Gastrocnemius medialis (tissue), 4 donors: ENCODE data around the gene ADTRP. TPM values are rescaled to one million over a fixed set of nuclear protein-coding genes. Genes with fewer than 3 reads are reported as not detected.

Experiments used
- ATAC-seq, 2 donors: fragments of 150-250 bp; one replicate each; pipeline ENCODE4 v1.9.1; 2016
- DNase-seq, 2 donors: peaks; one replicate each; pipeline ENCODE4 v3.0.0-alpha.2; 2019
- H3K27ac ChIP-seq, 4 donors: fragments of 200-600 bp; sonication (generic); 1 replicate in 1 of 4; 2 replicates in 3 of 4; pipeline ENCODE4 v1.5.1; 2016 to 2018; ENCODE audit warnings: mild to moderate bottlenecking in 2 of 4, moderate library complexity in 1 of 4
- H3K27me3 ChIP-seq, 3 donors: fragments of 200-600 bp; sonication (generic) in 2 of 3; 1 replicate in 1 of 3; 2 replicates in 2 of 3; pipeline versions ENCODE4 v1.5.1 to v1.6.0; 2016 to 2019; ENCODE audit warnings: mild to moderate bottlenecking in 1 of 3, moderate library complexity in 1 of 3
- H3K36me3 ChIP-seq, 2 donors: fragments of 200-600 bp; sonication (generic) in 1 of 2; one replicate each; pipeline ENCODE4 v1.5.1; 2017 to 2018
- H3K4me1 ChIP-seq, 2 donors: fragments of 200-600 bp; sonication (generic) in 1 of 2; one replicate each; pipeline ENCODE4 v1.5.1; 2016 to 2017; ENCODE audit warnings: mild to moderate bottlenecking in 2 of 2
- H3K4me3 ChIP-seq, 4 donors: fragments of 200-600 bp; sonication (generic) in 3 of 4; 1 replicate in 1 of 4; 2 replicates in 3 of 4; pipeline ENCODE4 v1.5.1; 2016 to 2019; ENCODE audit warnings: mild to moderate bottlenecking in 2 of 4
- H3K9me3 ChIP-seq, 3 donors: fragments of 200-600 bp; sonication (generic) in 2 of 3; 1 replicate in 1 of 3; 2 replicates in 2 of 3; pipeline ENCODE4 v1.5.1; 2016 to 2019
- CTCF ChIP-seq, 5 experiments: fragments of 450-650 bp in 3 of 5; fragments of 200-600 bp in 2 of 5; sonication (generic) in 2 of 5; IDR thresholded peaks in 4 of 5; conservative IDR thresholded peaks in 1 of 5; 1 replicate in 4 of 5; 2 replicates in 1 of 5; pipeline ENCODE4 v1.5.1; 2016 to 2019; ENCODE audit warnings: antibody characterized with exemption in 5 of 5, mild to moderate bottlenecking in 3 of 5, moderate library complexity in 3 of 5
- POLR2A ChIP-seq, 2 donors: fragments of 450-650 bp; IDR thresholded peaks; one replicate each; pipeline ENCODE4 v1.6.1; 2017; ENCODE audit warnings: antibody characterized with exemption in 2 of 2, mild to moderate bottlenecking in 2 of 2, moderate library complexity in 2 of 2
- in situ Hi-C, 4 donors: fragments of 200-750 bp; cut with MboI; loops; one replicate each; pipeline versions ENCODE4 v1.15.0 to v1.8.0; 2017; ENCODE audit warnings: low sequenced_read_pairs in 4 of 4
- intact Hi-C: fragments of 100-400 bp; cut with DNase I; formaldehyde crosslinking; loops from one replicate; pipeline ENCODE4 v1.15.1; 2023; ENCODE audit warnings: low total_unique reads
- total RNA-seq, 4 donors: library from RNA; depleted of rRNA; stranded (reverse); fragments of >200 nt; gene quantifications; one replicate each; pipeline versions ENCODE4 v1.1.0 to v1.2.3, GENCODE V29; 2016

The ADTRP gene
- total RNA-seq, 4 donors from 2014 or later: 0.31 to 0.73 TPM; not detected in 2

GRCh38 chr6:11810854-11811643 lies 32.4 kb upstream of the ADTRP start:
- no peak overlapping the region for H3K27ac ChIP-seq
- no peaks in the 10 kb centered on the region for H3K36me3 ChIP-seq
- no peaks in the 10 kb centered on the region for H3K4me1 ChIP-seq
- in situ Hi-C loops: no loop called here
- no peak overlapping the region for H3K4me3 ChIP-seq
- TF ChIP-seq POLR2A (IDR thresholded peaks at IDR 0.05) (no peak), CTCF (IDR thresholded peaks at IDR 0.05 in 4 of 5, conservative IDR thresholded peaks at IDR 0.05 in 1 of 5) (no peak)
- no peaks in the 10 kb centered on the region for H3K27me3 ChIP-seq
- DNase-seq (no peak), ATAC-seq (no peak)
- intact Hi-C loops: no loop called here
- no peaks in the 10 kb centered on the region for H3K9me3 ChIP-seq

GRCh38 chr6:11810039-11810541 lies 31.5 kb upstream of the ADTRP start:
- no peaks in the 10 kb centered on the region for H3K36me3 ChIP-seq
- no peak for TF ChIP-seq POLR2A (IDR thresholded peaks at IDR 0.05)
- no peak for TF ChIP-seq CTCF (IDR thresholded peaks at IDR 0.05 in 4 of 5, conservative IDR thresholded peaks at IDR 0.05 in 1 of 5)
- H3K27ac ChIP-seq: peak overlapping the region in 1 of 4 donors; percentile 29
- H3K4me1 ChIP-seq: no peaks in the 10 kb centered on the region
- H3K27me3 ChIP-seq: no peaks in the 10 kb centered on the region
- intact Hi-C loops (no loop called here), in situ Hi-C loops (no loop called here)
- DNase-seq (peak; percentile 15 to 48), ATAC-seq (peak; percentile 36 to 74)
- H3K9me3 ChIP-seq: no peaks in the 10 kb centered on the region
- no peak overlapping the region for H3K4me3 ChIP-seq

GRCh38 chr6:11808054-11808453 lies 29.5 kb upstream of the ADTRP start:
- in situ Hi-C loops: no loop called here
- Histone ChIP-seq H3K27ac (no peak overlapping the region), H3K4me3 (no peak overlapping the region), H3K9me3 (no peaks in the 10 kb centered on the region), H3K36me3 (no peaks in the 10 kb centered on the region), H3K4me1 (no peaks in the 10 kb centered on the region), H3K27me3 (no peaks in the 10 kb centered on the region)
- intact Hi-C loops: no loop called here
- ATAC-seq: no peak
- TF ChIP-seq CTCF (IDR thresholded peaks at IDR 0.05 in 4 of 5, conservative IDR thresholded peaks at IDR 0.05 in 1 of 5): no peak
- DNase-seq: no peak

GRCh38 chr6:11806561-11807317 lies 28.1 kb upstream of the ADTRP start:
- H3K27me3 ChIP-seq: no peaks in the 10 kb centered on the region
- ATAC-seq: no peak
- H3K27ac ChIP-seq: no peak overlapping the region
- no peak for DNase-seq
- in situ Hi-C loops (no loop called here), intact Hi-C loops (no loop called here)
- TF ChIP-seq CTCF (IDR thresholded peaks at IDR 0.05 in 4 of 5, conservative IDR thresholded peaks at IDR 0.05 in 1 of 5) (no peak), POLR2A (IDR thresholded peaks at IDR 0.05) (no peak)
- no peaks in the 10 kb centered on the region for H3K4me1 ChIP-seq
- H3K36me3 ChIP-seq: no peaks in the 10 kb centered on the region
- H3K9me3 ChIP-seq: no peaks in the 10 kb centered on the region
- H3K4me3 ChIP-seq: no peak overlapping the region
